ENCODE measurements around the gene GRIK1.

Gene GRIK1

GRCh38 chr21:29520171-29520570, 419.6 kb downstream of the GRIK1 start:
- DNase-seq: peak; percentile 63

- no peak for DNase-seq
Measured at GRCh38 chr21:29514652-29515247, 425.0 kb downstream of the GRIK1 start.

GRCh38 chr21:29513535-29513934, 426.3 kb downstream of the GRIK1 start:
- DNase-seq: no peak

- DNase-seq: no peak
Measured at GRCh38 chr21:29511096-29511495, 428.7 kb downstream of the GRIK1 start.

- DNase-seq: no peak
Measured at GRCh38 chr21:29509121-29509520, 430.7 kb downstream of the GRIK1 start.

- no peak for DNase-seq
Measured at GRCh38 chr21:29508301-29508700, 431.5 kb downstream of the GRIK1 start.

- DNase-seq: peak; percentile 41
Measured at GRCh38 chr21:29506947-29507346, 432.8 kb downstream of the GRIK1 start.

- DNase-seq: no peak
Measured at GRCh38 chr21:29506214-29506613, 433.6 kb downstream of the GRIK1 start.

GRCh38 chr21:29504751-29505321, 435.0 kb downstream of the GRIK1 start:
- DNase-seq: peak; percentile 79

GRCh38 chr21:29501451-29501850, 438.3 kb downstream of the GRIK1 start:
- peak; percentile 96 for DNase-seq

GRCh38 chr21:29499734-29500343, 440.0 kb downstream of the GRIK1 start:
- peak; percentile 59 for DNase-seq

- DNase-seq: no peak
Measured at GRCh38 chr21:29499229-29499628, 440.6 kb downstream of the GRIK1 start.

- no peak for DNase-seq
Measured at GRCh38 chr21:29496337-29496736, 443.5 kb downstream of the GRIK1 start.

GRCh38 chr21:29490016-29490415, 449.8 kb downstream of the GRIK1 start:
- DNase-seq: peak; percentile 70

GRCh38 chr21:29487154-29487553, 452.6 kb downstream of the GRIK1 start:
- no peak for DNase-seq
